DND-41 (cell line): ENCODE measurements around the gene SAPCD2.

Experiments used
- ATAC-seq: fragments of 200-7000 bp; cut with Tn5 transposase; 3 replicates; pipeline ENCODE4 v1.9.1; 2021; ENCODE audit warnings: low read depth; ENCODE audit not compliant: insufficient read depth
- DNase-seq: peaks from one replicate; pipeline ENCODE4 v3.0.0-alpha.2; 2020
- H2AFZ ChIP-seq: 2 replicates; pipeline ENCODE4 v1.6.0; 2012; ENCODE audit warnings: low read depth, low read length
- H3K27ac ChIP-seq: 2 replicates; pipeline ENCODE4 v1.5.1; 2012; ENCODE audit warnings: low read length, inconsistent platforms
- H3K27me3 ChIP-seq: fragments of 200-600 bp; sonication (generic); 2 replicates; pipeline ENCODE4 v1.6.0; 2012; ENCODE audit warnings: low read length, mild to moderate bottlenecking, inconsistent platforms; ENCODE audit not compliant: insufficient read depth, poor library complexity
- H3K36me3 ChIP-seq: 2 replicates; pipeline ENCODE4 v1.5.1; 2012; ENCODE audit warnings: low read length, inconsistent platforms; ENCODE audit not compliant: insufficient read depth
- H3K4me1 ChIP-seq: 2 replicates; pipeline ENCODE4 v1.5.1; 2012; ENCODE audit warnings: mild to moderate bottlenecking, low read length; ENCODE audit not compliant: insufficient read depth
- H3K4me2 ChIP-seq: 2 replicates; pipeline ENCODE4 v1.6.0; 2012; ENCODE audit warnings: mild to moderate bottlenecking, moderate library complexity, low read length, inconsistent platforms; ENCODE audit not compliant: insufficient read depth
- H3K4me3 ChIP-seq, 2 experiments: fragments of 200-600 bp in 1 of 2; shearing (Covaris generic) in 1 of 2; 2 replicates each; pipeline ENCODE4 v1.5.1; 2012 to 2016; ENCODE audit warnings: inconsistent platforms in 2 of 2, low read length in 2 of 2, mild to moderate bottlenecking in 2 of 2, low read depth in 1 of 2, moderate library complexity in 1 of 2
- H3K79me2 ChIP-seq: 2 replicates; pipeline ENCODE4 v1.6.0; 2012; ENCODE audit warnings: low read length, inconsistent platforms; ENCODE audit not compliant: insufficient read depth
- H3K9ac ChIP-seq: 2 replicates; pipeline ENCODE4 v1.6.0; 2012; ENCODE audit warnings: low read depth, mild to moderate bottlenecking, inconsistent platforms, low read length, moderate library complexity
- H3K9me3 ChIP-seq: 2 replicates; pipeline ENCODE4 v1.5.1; 2012; ENCODE audit warnings: low read length, moderate library complexity, mild to moderate bottlenecking, inconsistent platforms; ENCODE audit not compliant: insufficient read depth, severe bottlenecking
- H4K20me1 ChIP-seq: 2 replicates; pipeline ENCODE4 v1.6.0; 2012; ENCODE audit warnings: low read length; ENCODE audit not compliant: insufficient read depth
- CTCF ChIP-seq: IDR thresholded peaks from 2 replicates; pipeline ENCODE4 v1.5.1; 2012; ENCODE audit warnings: borderline replicate concordance, low read length, moderate library complexity, mild to moderate bottlenecking; ENCODE audit not compliant: poor library complexity, severe bottlenecking; ENCODE audit errors: extremely low read depth
- EZH2 ChIP-seq: IDR thresholded peaks from 3 replicates; pipeline ENCODE4 v1.6.1; 2012; ENCODE audit warnings: borderline replicate concordance, low read depth, mild to moderate bottlenecking, moderate library complexity, low read length, inconsistent platforms; ENCODE audit not compliant: severe bottlenecking

Gene SAPCD2

GRCh38 chr9:137051145-137051724 lies 19.1 kb downstream of the SAPCD2 start:
- ATAC-seq (no peak), DNase-seq (no peak)
- Histone ChIP-seq H3K27ac (no peak overlapping the region), H3K27me3 (peaks cover 16% of the 10 kb centered on the region), H3K4me1 (no peaks in the 10 kb centered on the region), H3K4me3 (no peak overlapping the region), H4K20me1 (peaks cover 7% of the 10 kb centered on the region), H2AFZ (no peak overlapping the region), H3K79me2 (no peaks in the 10 kb centered on the region), H3K9me3 (no peaks in the 10 kb centered on the region), H3K36me3 (no peaks in the 10 kb centered on the region), H3K9ac (no peak overlapping the region), H3K4me2 (no peak overlapping the region)
- TF ChIP-seq CTCF (no peak), EZH2 (no peak)

- DNase-seq (no peak), ATAC-seq (no peak)
- no peak overlapping the region for H3K9ac ChIP-seq
- peaks cover 21% of the 10 kb centered on the region for H3K27me3 ChIP-seq
- H3K4me3 ChIP-seq = no peak overlapping the region
- TF ChIP-seq EZH2 (no peak), CTCF (no peak)
- no peak overlapping the region for H3K4me2 ChIP-seq
- peaks cover 12% of the 10 kb centered on the region for H4K20me1 ChIP-seq
- H3K36me3 ChIP-seq = no peaks in the 10 kb centered on the region
- no peak overlapping the region for H2AFZ ChIP-seq
- H3K27ac ChIP-seq = no peak overlapping the region
- no peaks in the 10 kb centered on the region for H3K79me2 ChIP-seq
- H3K9me3 ChIP-seq = no peaks in the 10 kb centered on the region
- H3K4me1 ChIP-seq = no peaks in the 10 kb centered on the region
Measured at GRCh38 chr9:137050570-137050969, 19.8 kb downstream of the SAPCD2 start.

GRCh38 chr9:137049544-137050449 lies 20.6 kb downstream of the SAPCD2 start:
- Histone ChIP-seq H3K27ac (no peak overlapping the region), H3K36me3 (no peaks in the 10 kb centered on the region), H3K4me2 (no peak overlapping the region), H3K4me3 (no peak overlapping the region), H3K27me3 (peaks cover 28% of the 10 kb centered on the region), H3K9me3 (no peaks in the 10 kb centered on the region), H3K9ac (no peak overlapping the region), H4K20me1 (peaks cover 17% of the 10 kb centered on the region), H3K4me1 (no peaks in the 10 kb centered on the region), H3K79me2 (no peaks in the 10 kb centered on the region), H2AFZ (no peak overlapping the region)
- DNase-seq (peak; percentile 36), ATAC-seq (peak; percentile 58)
- TF ChIP-seq EZH2 (peak; percentile 55), CTCF (peak; percentile 48)
